CD4-positive, CD25-positive, alpha-beta regulatory T cell (primary cell): Measurements from ENCODE around the gene RBM33. TPM values are rescaled to one million over a fixed set of nuclear protein-coding genes. Genes with fewer than 3 reads are reported as not detected.

Source experiments
- ATAC-seq, 2 donors: fragments of 150-1000 bp; cut with Tn5 transposase; one replicate each; pipeline ENCODE4 v1.10.0; 2021; ENCODE audit warnings: low read depth in 2 of 2, moderate number of reproducible peaks in 2 of 2, moderate library complexity in 1 of 2
- DNase-seq, 3 donors: peaks; one replicate each; pipeline versions ENCODE4 v3.0.0 to v3.0.0-alpha.2; 2012 to 2022; ENCODE audit warnings: mixed read lengths in 1 of 3
- H3K27ac ChIP-seq: one replicate; pipeline ENCODE4 v1.7.0; 2013; ENCODE audit warnings: mild to moderate bottlenecking, low read length; ENCODE audit not compliant: insufficient read depth, poor library complexity, severe bottlenecking
- H3K27me3 ChIP-seq: one replicate; pipeline ENCODE4 v1.7.0; 2013; ENCODE audit warnings: low read length; ENCODE audit not compliant: control insufficient read depth, insufficient read depth
- H3K36me3 ChIP-seq: one replicate; pipeline ENCODE4 v1.7.0; 2013; ENCODE audit warnings: mild to moderate bottlenecking, low read length, moderate library complexity; ENCODE audit not compliant: control insufficient read depth, insufficient read depth
- H3K4me1 ChIP-seq: 2 replicates; pipeline ENCODE4 v1.7.0; 2013; ENCODE audit warnings: mild to moderate bottlenecking, low read length; ENCODE audit not compliant: insufficient read depth, control insufficient read depth, poor library complexity, severe bottlenecking
- H3K4me3 ChIP-seq: one replicate; pipeline ENCODE4 v1.7.0; 2013; ENCODE audit warnings: low read depth, mild to moderate bottlenecking, low read length, moderate library complexity
- H3K9me3 ChIP-seq, 2 experiments: 1 replicate in 1 of 2; 2 replicates in 1 of 2; pipeline ENCODE4 v1.7.0; 2013; ENCODE audit warnings: low read length in 2 of 2, mild to moderate bottlenecking in 1 of 2, moderate library complexity in 1 of 2; ENCODE audit not compliant: control insufficient read depth in 2 of 2
- H3K27ac Mint-ChIP-seq, 3 donors: one replicate each; pipeline ENCODE4 v1.8.0; 2020 to 2022; ENCODE audit warnings: mild to moderate bottlenecking in 3 of 3, mixed read lengths in 3 of 3, moderate library complexity in 2 of 3
- H3K27me3 Mint-ChIP-seq: one replicate; pipeline ENCODE4 v1.8.0; 2022; ENCODE audit warnings: mild to moderate bottlenecking, mixed read lengths
- H3K36me3 Mint-ChIP-seq: one replicate; pipeline ENCODE4 v1.8.0; 2020; ENCODE audit warnings: mixed read lengths
- H3K4me1 Mint-ChIP-seq, 4 donors: one replicate each; pipeline ENCODE4 v1.8.0; 2020 to 2022; ENCODE audit warnings: mixed read lengths in 4 of 4, mild to moderate bottlenecking in 1 of 4
- H3K4me3 Mint-ChIP-seq, 4 donors: one replicate each; pipeline ENCODE4 v1.8.0; 2020 to 2022; ENCODE audit warnings: mild to moderate bottlenecking in 4 of 4, mixed read lengths in 4 of 4, moderate library complexity in 3 of 4
- H3K9me3 Mint-ChIP-seq, 7 donors: one replicate each; pipeline ENCODE4 v1.8.0; 2020 to 2022; ENCODE audit warnings: mixed read lengths in 7 of 7, mild to moderate bottlenecking in 3 of 7, moderate library complexity in 2 of 7
- polyA plus RNA-seq, 4 donors: library from polyadenylated mRNA; unstranded; fragments of 300-500 nt; fragmentation: Illumina TruSeq; gene quantifications; one replicate each; pipeline ENCODE4 v1.2.3, GENCODE V29; 2021
- total RNA-seq: library from RNA; stranded (reverse); gene quantifications from one replicate; pipeline ENCODE4 v1.2.3, GENCODE V29; 2022

RBM33 gene
- total and polyA plus RNA-seq, 5 donors from 2014 or later: 33.5 to 196 (median 36.8) TPM

DNA sequence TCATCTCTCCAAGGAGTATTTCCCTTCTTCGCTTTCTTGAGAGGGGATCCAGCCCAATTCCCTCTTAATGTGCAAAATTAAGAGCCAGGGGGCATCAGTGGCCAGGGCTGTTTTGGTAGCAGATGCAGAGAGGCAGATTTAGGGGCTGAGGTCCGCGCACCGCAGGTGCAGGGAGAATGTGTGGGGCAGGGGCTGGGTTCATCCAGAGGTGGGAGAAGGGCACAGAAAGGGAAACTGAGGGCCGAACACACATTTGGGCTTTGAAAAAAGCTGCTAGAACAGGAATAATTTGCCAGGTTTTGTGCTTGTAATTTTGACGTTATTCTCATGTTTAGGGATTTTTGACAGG lies 174.3 kb downstream of the RBM33 start:
- Mint-ChIP-seq H3K9me3 (no peaks in the 10 kb centered on the region), H3K27ac (no peak overlapping the region), H3K27me3 (peaks cover 26% of the 10 kb centered on the region), H3K4me1 (peaks cover 0 to 4% (median 4%) of the 10 kb centered on the region in 4 donors), H3K4me3 (no peak overlapping the region), H3K36me3 (no peaks in the 10 kb centered on the region)
- Histone ChIP-seq H3K27me3 (no peaks in the 10 kb centered on the region), H3K27ac (no peak overlapping the region), H3K9me3 (no peaks in the 10 kb centered on the region), H3K4me1 (no peaks in the 10 kb centered on the region), H3K4me3 (no peak overlapping the region), H3K36me3 (no peaks in the 10 kb centered on the region)
- DNase-seq (no peak), ATAC-seq (no peak)

DNA sequence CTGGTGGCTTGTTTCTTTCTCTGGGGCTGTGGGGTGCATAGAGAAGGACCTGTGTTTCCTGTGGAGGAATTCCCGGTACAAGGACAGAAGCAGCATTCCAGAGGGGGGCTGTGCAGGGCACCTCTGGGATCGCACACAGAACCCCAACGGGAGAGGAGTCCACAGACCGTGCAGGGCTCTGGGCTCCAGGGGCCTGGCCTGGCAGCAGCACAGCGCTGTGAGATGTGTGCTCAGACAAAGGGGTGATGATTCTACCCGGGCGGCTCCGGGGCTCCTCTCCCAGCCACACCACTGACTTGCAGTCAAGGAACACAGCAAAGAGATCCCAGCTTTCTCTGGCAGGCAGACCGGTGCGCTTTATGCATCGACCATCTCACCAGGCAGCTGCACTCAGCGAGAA lies 174.7 kb downstream of the RBM33 start:
- Mint-ChIP-seq H3K9me3 (no peaks in the 10 kb centered on the region), H3K36me3 (no peaks in the 10 kb centered on the region), H3K27me3 (peaks cover 22% of the 10 kb centered on the region), H3K27ac (no peak overlapping the region), H3K4me3 (no peak overlapping the region), H3K4me1 (peaks cover 0 to 4% (median 4%) of the 10 kb centered on the region in 4 donors)
- ATAC-seq: no peak
- no peak overlapping the region for H3K4me3 ChIP-seq
- no peaks in the 10 kb centered on the region for H3K9me3 ChIP-seq
- no peak overlapping the region for H3K27ac ChIP-seq
- H3K4me1 ChIP-seq: no peaks in the 10 kb centered on the region
- no peak for DNase-seq
- H3K36me3 ChIP-seq: no peaks in the 10 kb centered on the region
- H3K27me3 ChIP-seq: no peaks in the 10 kb centered on the region

DNA sequence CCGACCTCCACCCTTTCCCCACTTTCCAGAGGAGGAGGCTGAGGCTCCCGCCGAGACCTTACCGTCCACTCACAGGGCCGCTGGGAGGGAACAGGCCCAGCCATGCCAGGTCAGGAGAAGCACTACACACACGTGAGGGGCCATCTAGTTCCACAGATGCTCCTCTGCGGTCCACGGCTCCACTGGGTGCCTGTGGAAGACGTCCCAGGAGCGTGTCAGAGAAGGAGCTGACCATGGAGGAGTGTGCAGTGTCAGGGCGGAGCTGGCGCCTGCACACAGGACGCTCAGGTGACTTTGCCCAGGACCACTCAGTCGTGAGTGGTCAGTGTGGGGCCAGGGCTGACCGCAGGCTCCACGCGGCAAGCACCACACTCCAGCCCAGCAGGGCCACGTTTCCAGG lies 175.8 kb downstream of the RBM33 start:
- Mint-ChIP-seq H3K27me3 (peaks cover 24% of the 10 kb centered on the region), H3K9me3 (no peaks in the 10 kb centered on the region), H3K4me1 (peaks cover 0 to 4% (median 4%) of the 10 kb centered on the region in 4 donors), H3K27ac (no peak overlapping the region), H3K4me3 (no peak overlapping the region), H3K36me3 (no peaks in the 10 kb centered on the region)
- Histone ChIP-seq H3K36me3 (no peaks in the 10 kb centered on the region), H3K4me1 (no peaks in the 10 kb centered on the region), H3K4me3 (no peak overlapping the region), H3K9me3 (no peaks in the 10 kb centered on the region), H3K27me3 (no peaks in the 10 kb centered on the region), H3K27ac (no peak overlapping the region)
- ATAC-seq (no peak), DNase-seq (no peak)

DNA sequence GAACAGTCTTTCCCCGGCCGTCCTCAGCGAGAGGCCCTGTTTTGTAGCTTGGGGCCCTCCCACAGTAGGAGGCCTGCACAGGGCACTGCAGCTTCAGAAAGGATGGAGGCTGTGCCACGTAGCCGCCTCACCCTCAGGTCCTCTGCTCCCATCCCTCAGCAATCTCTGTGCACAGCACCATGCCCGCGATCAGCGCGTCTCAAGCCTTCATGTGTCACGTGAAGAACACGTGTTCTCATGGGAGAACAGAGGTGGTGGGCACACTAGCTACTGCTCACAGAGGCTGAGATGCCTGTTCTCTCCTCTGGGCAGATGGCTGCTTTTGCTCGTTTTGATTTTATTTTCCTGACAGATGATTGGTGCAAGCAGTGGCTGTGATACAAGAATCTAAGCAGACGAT lies 176.3 kb downstream of the RBM33 start:
- H3K27me3 ChIP-seq: no peaks in the 10 kb centered on the region
- Mint-ChIP-seq H3K4me1 (no peaks in the 10 kb centered on the region), H3K9me3 (no peaks in the 10 kb centered on the region), H3K27ac (no peak overlapping the region), H3K27me3 (peaks cover 19% of the 10 kb centered on the region), H3K4me3 (no peak overlapping the region), H3K36me3 (no peaks in the 10 kb centered on the region)
- H3K4me3 ChIP-seq: no peak overlapping the region
- no peaks in the 10 kb centered on the region for H3K4me1 ChIP-seq
- no peak overlapping the region for H3K27ac ChIP-seq
- DNase-seq (no peak), ATAC-seq (no peak)
- no peaks in the 10 kb centered on the region for H3K9me3 ChIP-seq
- no peaks in the 10 kb centered on the region for H3K36me3 ChIP-seq

DNA sequence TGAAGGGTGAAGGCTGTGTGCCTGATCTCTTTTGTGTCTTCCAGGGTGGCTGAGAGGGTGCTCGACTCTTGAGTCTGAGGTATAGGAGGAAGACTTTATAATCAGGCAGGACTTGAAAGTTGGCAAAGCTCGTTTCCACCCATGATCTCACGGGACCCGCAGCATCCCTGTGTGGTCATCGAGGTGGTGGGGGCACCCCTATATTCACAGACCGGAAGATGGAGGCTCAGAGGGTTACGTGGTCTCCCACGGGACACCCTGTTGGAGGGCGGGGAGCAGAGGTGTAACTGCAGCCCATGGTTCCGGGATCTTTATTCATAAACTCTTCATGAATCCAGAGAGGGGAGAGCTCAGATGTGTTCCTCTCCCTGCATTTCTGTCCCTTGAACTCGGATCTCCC lies 177.4 kb downstream of the RBM33 start:
- Histone ChIP-seq H3K4me3 (no peak overlapping the region), H3K36me3 (no peaks in the 10 kb centered on the region), H3K27ac (no peak overlapping the region), H3K4me1 (no peaks in the 10 kb centered on the region), H3K9me3 (no peaks in the 10 kb centered on the region), H3K27me3 (no peaks in the 10 kb centered on the region)
- no peaks in the 10 kb centered on the region for H3K36me3 Mint-ChIP-seq
- peaks cover 13% of the 10 kb centered on the region for H3K27me3 Mint-ChIP-seq
- no peak overlapping the region for H3K27ac Mint-ChIP-seq
- ATAC-seq: no peak
- no peak overlapping the region for H3K4me3 Mint-ChIP-seq
- no peaks in the 10 kb centered on the region for H3K4me1 Mint-ChIP-seq
- no peak for DNase-seq
- H3K9me3 Mint-ChIP-seq: peaks cover 0 to 1% (median 0%) of the 10 kb centered on the region in 7 donors

DNA sequence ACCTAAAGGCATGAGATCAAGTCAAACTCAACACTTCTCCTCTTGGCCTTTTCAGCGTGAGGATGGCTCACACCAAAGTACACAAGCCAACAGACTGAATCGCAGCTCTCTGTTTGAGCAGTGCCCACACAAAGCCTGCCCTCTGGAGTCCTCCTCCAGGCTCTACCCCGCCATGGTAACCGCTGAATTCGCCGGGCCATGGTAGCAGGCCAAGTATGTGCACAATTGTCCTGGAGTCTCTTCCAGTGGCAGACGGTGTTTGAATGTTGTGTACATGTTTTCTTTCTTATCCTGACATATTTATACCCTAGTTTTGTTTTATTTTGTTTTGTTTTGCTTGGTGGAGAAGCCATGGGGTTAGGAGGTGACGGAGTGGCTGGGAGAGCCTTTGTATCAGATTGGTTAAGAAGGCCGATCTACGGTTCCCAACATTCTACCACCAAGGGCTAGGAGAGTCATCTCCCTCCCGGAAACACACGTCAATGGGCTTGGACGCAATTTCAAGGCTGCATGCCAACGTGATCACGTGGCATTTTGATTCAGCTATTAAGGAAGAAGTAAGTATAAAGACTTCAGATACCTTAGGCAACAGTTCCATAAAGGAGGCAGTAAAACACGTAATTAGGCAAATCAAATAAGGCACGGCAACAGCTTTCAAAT lies 179.9 kb downstream of the RBM33 start:
- no peak for ATAC-seq
- H3K27ac Mint-ChIP-seq: no peak overlapping the region
- H3K36me3 Mint-ChIP-seq: no peaks in the 10 kb centered on the region
- no peak for DNase-seq
- Histone ChIP-seq H3K27ac (no peak overlapping the region), H3K36me3 (no peaks in the 10 kb centered on the region), H3K27me3 (no peaks in the 10 kb centered on the region), H3K4me1 (no peaks in the 10 kb centered on the region), H3K9me3 (no peaks in the 10 kb centered on the region), H3K4me3 (no peak overlapping the region)
- H3K4me3 Mint-ChIP-seq: no peak overlapping the region
- H3K27me3 Mint-ChIP-seq: peaks cover 8% of the 10 kb centered on the region
- peaks cover 0 to 1% (median 0%) of the 10 kb centered on the region in 7 donors for H3K9me3 Mint-ChIP-seq
- H3K4me1 Mint-ChIP-seq: no peaks in the 10 kb centered on the region

DNA sequence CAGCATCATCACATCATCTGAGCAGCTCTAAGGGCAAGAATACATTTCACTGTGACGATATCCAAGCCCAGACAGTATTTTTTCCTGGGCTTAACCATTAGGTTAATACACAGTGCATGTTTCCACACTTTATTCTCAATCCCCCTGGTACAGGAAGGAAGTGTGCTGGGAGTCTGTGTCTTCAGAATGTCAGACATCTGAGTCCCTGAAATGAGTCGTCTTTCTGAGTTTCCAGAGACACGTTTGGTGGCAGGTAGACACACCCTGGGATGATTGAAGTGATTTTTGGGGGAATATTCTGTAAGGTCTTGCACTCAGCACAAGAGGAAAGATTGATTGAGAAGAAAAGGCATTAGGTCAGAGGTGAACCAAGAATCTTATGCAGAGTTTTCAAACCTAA lies 180.9 kb downstream of the RBM33 start:
- no peak overlapping the region for H3K27ac ChIP-seq
- no peak for ATAC-seq

DNA sequence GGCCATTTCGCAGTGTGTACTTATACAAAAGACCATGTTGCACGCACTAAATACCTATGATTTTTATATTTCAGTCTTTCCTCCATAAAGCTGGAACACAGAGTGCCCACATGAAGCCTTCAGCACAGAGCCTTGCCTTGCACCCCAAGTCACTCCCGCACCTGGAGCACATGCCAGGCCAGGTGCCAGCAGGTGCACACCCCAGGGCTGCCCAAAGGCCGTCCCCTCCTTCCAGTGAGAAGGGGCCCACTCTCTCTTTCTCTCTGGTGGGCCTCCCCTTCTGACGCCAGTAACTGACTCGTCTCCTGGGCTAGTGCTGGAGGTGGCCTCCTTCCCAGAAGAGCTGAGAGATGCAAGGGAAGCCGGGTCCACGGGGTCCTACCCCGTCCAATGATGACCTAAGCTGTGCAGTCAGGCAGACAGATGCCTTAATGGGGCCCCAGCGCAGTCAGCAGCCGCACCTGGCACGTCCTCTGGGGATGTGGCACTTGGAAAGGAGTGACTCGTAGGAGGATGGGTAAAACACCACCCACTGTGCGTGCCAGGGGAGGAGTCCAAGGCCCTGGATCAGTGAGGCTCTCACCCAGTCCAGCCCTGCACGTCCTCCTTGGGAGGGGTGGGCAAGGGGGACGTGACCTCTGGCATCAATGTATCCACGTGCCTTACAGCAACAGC lies 185.5 kb downstream of the RBM33 start:
- no peak for ATAC-seq

More for the DNA sequence above, 180.9 kb downstream of the RBM33 start:
- Histone ChIP-seq H3K27me3 (no peaks in the 10 kb centered on the region), H3K36me3 (no peaks in the 10 kb centered on the region), H3K4me3 (no peak overlapping the region), H3K4me1 (no peaks in the 10 kb centered on the region), H3K9me3 (no peaks in the 10 kb centered on the region)
- DNase-seq: no peak
- H3K27ac Mint-ChIP-seq: no peak overlapping the region
- H3K4me1 Mint-ChIP-seq: no peaks in the 10 kb centered on the region
- H3K36me3 Mint-ChIP-seq: no peaks in the 10 kb centered on the region
- H3K4me3 Mint-ChIP-seq: no peak overlapping the region
- H3K9me3 Mint-ChIP-seq: peaks cover 0 to 1% (median 0%) of the 10 kb centered on the region in 7 donors
- H3K27me3 Mint-ChIP-seq: peaks cover 4% of the 10 kb centered on the region

More for the DNA sequence above, 185.5 kb downstream of the RBM33 start:
- Mint-ChIP-seq H3K27me3 (no peaks in the 10 kb centered on the region), H3K4me3 (no peak overlapping the region), H3K4me1 (no peaks in the 10 kb centered on the region), H3K27ac (no peak overlapping the region), H3K36me3 (no peaks in the 10 kb centered on the region), H3K9me3 (peaks cover 0 to 1% (median 0%) of the 10 kb centered on the region in 7 donors)
- Histone ChIP-seq H3K36me3 (no peaks in the 10 kb centered on the region), H3K4me3 (no peak overlapping the region), H3K27me3 (no peaks in the 10 kb centered on the region), H3K9me3 (no peaks in the 10 kb centered on the region), H3K27ac (no peak overlapping the region), H3K4me1 (no peaks in the 10 kb centered on the region)
- no peak for DNase-seq
